Body of pancreas (tissue), 4 donors: ENCODE measurements around the gene RAPGEF3.

Experiments
- POLR2A ChIP-seq, 3 donors: fragments of 450-650 bp; IDR thresholded peaks; one replicate each; pipeline ENCODE4 v1.6.1; 2016; ENCODE audit warnings: antibody characterized with exemption in 3 of 3, mild to moderate bottlenecking in 2 of 3
- TF ChIP-seq, protein P1 (sequence below), 7 experiments: fragments of 450-650 bp in 4 of 7; fragments of 200-600 bp in 3 of 7; sonication (generic) in 3 of 7; IDR thresholded peaks; one replicate each; pipeline ENCODE4 v1.5.1; 2016 to 2019; ENCODE audit warnings: antibody characterized with exemption in 7 of 7

DNA sequence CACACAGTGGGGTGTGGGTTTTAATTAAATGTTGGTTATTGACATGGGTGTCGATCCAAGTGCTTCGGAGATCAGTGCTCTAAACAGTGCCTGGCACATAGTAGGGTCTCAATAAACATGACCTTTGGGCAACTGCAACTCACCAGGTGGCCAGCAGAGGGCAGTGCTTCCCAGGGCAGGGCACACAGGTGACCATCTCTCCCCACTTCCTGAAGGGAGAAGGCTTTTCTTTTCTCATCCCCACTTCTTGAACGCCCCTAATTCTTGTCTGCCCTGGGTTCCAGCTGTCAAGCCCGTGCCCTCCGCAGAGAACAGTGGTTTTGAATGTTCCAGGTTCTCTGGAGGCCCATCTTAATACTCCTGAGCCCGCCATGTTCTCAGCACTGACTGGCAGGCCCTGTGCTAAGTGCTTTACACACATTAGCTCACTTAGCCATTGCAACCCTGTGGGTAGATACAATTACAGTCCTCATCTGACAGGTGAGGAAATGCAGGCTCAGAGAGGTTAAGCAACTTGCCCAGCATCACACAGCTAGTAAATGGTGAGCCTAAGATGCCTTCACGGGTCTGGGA, 16.3 kb downstream of the RAPGEF3 start:
- TF ChIP-seq POLR2A (IDR thresholded peaks at IDR 0.05) = no peak
- TF ChIP-seq, protein P1, sequence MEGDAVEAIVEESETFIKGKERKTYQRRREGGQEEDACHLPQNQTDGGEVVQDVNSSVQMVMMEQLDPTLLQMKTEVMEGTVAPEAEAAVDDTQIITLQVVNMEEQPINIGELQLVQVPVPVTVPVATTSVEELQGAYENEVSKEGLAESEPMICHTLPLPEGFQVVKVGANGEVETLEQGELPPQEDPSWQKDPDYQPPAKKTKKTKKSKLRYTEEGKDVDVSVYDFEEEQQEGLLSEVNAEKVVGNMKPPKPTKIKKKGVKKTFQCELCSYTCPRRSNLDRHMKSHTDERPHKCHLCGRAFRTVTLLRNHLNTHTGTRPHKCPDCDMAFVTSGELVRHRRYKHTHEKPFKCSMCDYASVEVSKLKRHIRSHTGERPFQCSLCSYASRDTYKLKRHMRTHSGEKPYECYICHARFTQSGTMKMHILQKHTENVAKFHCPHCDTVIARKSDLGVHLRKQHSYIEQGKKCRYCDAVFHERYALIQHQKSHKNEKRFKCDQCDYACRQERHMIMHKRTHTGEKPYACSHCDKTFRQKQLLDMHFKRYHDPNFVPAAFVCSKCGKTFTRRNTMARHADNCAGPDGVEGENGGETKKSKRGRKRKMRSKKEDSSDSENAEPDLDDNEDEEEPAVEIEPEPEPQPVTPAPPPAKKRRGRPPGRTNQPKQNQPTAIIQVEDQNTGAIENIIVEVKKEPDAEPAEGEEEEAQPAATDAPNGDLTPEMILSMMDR (IDR thresholded peaks at IDR 0.05) = peak; percentile 84 to 98 (median 95)
